Stromal cell of bone marrow (primary cell): ENCODE measurements around the gene PHF12.

Experiments
- DNase-seq: peaks from one replicate; pipeline ENCODE4 v3.0.0-alpha.2; 2012; ENCODE audit warnings: low read depth

PHF12 gene

DNA sequence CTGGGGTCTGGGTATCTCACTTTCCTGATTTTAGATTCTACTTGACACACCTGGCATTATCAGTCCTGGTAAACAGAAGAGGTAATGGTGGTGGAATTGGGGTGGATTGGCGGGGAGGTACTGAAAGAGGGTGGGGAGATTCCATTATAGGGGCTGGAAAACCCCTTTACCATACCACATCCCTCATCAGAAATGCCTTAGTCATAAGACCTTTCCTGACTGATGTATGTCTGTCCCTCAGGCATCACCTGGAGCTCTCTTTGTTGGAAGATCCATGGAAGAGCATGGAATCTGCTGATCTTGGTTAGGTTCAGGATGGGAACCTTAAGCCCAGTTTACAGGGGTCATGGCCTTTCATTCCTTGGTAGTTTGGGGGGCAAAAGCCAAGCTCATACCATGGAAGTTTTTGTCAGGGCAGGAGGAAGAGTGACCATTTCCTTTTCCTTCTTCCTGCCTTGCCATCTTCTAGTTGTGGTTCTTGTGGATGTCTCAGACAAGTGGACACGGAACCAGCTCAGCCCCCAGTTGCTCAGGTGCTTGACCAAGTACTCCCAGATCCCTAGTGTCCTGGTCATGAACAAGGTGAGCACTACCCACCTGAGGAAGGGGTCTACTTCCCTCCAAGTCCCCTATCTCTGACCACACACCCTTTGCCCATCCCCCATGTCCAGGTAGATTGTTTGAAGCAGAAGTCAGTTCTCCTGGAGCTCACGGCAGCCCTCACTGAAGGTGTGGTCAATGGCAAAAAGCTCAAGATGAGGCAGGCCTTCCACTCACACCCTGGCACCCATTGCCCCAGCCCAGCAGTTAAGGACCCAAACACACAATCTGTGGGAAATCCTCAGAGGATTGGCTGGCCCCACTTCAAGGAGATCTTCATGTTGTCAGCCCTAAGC lies 93.2 kb downstream of the PHF12 start:
- DNase-seq: no peak

DNA sequence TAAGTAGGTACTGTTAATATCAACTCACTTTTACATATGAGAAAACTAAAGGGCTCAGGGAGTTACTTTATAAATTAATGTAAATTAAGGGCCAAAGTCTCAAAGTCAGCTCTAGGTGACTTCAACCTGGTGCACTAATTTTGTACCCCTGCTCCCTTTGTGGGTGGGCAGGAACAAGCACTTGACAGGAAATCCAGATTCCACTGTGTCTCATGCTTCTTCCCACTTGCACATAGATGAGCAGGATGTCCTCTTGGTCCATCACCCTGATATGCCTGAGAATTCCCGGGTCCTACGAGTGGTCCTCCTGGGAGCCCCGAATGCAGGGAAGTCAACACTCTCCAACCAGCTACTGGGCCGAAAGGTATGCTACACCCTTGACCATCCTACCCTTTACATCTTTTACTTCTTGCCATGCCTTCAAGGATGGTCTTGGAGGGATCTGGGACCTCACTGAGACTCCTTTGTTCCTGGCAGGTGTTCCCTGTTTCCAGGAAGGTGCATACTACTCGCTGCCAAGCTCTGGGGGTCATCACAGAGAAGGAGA lies 95.2 kb downstream of the PHF12 start:
- DNase-seq: no peak

DNA sequence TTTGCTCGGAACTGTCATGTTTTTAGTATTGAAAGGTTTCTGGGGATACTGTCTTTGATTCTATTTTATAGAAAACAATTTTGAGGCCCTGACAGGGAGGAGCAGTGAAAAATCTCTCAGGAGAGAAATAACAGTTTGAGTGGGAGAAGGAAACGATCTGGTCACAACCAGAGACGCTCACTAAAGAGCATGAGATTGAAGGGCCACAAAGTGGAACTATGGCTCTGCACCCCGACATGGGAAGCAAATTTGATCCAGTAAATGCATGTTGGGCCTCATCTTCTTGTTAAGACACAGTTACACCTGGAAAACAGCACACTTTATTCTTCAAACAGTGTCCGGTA lies 96.0 kb downstream of the PHF12 start:
- DNase-seq: no peak
